GM18867 (cell line): Measurements from ENCODE around the gene SPIRE2.
A peak's percentile ranks its signal among the peaks of the same experiment; 100 is the strongest.
"Not testable (repeated sequence)": the region's sequence is repeated elsewhere in the genome, so short reads cannot be mapped to it uniquely, and the experiment has no call there.

Experiments
- ATAC-seq: cut with Tn5 transposase; IDR thresholded peaks from one replicate; pipeline ENCODE4 v1.9.1; 2021; ENCODE audit warnings: mild to moderate bottlenecking, moderate library complexity; ENCODE audit not compliant: unreplicated experiment

Gene SPIRE2

DNA sequence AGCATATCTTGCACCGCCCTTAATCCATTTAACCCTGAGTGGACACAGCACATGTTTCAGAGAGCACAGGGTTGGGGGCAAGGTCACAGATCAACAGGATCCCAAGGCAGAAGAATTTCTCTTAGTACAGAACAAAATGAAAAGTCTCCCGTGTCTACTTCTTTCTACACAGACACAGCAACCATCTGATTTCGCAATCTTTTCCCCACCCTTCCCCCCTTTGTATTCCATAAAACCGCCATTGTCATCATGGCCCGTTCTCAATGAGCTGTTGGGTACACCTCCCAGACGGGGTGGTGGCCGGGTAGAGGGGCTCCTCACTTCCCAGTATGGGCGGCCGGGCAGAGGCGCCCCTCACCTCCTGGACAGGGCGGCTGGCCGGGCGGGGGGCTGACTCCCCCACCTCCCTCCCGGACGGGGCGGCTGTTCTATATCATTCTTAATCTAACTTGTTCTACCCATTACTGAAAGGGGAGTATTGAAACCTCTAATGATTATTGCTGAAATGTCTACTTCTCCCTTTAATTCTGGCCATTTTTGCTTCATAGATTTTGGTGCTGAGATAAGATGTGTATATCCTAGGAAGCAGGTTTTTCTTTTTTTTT, 21.6 kb upstream of the SPIRE2 start:
- not testable (repeated sequence) for ATAC-seq

DNA sequence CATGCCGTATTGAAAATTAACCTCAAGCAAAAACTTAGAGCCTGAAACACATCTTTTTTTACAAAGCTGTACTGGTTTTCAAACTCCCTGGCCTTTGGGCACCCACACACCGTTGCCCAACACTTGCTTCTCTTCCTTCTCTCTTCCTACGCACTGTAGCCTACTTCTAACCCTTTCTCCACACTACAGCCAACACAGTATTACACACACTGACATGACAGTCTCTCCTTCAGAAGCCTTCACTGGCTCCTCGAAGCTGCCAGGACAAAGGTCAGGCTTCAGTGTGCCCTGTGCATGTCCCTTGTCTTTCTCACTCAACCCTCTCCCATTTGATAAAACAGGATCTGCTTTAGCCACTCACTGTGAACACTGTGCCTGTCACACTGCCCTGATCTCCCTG, 19.8 kb upstream of the SPIRE2 start:
- no peak for ATAC-seq

DNA sequence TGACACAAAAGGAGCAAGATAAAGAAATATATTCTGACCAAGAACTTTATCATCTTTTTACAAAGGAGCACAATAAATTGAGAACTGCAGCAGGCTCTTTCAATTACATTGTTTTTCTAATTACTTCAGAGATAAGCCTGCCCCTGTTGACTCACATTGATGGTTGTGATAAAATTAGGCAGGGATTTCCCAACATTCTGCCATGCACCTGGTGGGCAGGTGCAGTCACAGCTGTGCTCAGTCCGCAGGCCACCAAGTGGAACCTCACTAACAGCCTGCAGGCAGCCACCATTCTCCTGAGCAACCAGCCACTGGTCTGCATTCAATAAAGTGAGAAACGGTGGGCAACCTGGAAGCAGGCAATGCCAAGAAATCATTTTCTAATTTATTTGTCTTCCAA, 17.0 kb upstream of the SPIRE2 start:
- no peak for ATAC-seq

DNA sequence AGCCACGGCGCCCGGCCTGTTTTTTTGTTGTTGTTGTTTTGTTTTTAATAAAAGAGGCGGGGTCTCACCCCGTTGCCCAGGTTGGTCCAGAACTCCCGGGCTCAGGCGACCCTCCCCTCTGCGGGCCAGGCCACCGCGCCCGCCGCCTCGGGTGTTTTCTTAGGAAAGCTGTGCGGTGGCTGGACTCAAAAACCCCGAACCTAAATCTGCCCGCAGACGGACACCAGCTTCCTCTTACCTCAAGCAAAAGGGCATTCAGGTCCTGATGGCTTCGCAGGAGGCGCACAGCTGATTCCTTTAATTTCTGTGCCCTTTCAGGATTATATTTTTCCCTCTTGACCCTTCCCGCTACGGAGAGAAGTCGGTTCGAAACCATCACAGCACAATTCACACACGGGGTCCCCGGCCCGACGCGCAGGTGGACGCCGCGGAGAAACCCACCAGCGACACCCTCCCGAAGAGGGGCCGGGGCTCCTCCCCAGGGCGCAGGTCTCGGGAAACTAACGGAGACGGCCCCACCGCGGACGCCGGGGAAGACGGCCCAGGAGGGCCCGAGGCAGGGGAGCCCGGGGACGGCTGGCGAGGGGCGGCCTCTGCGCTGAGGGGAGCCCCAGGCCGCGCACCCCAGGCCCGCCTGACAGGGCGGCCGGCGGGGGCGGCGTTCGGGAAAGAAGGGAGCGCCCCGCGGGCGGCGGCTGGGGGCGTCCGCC, 12.5 kb upstream of the SPIRE2 start:
- peak; percentile 33 for ATAC-seq

DNA sequence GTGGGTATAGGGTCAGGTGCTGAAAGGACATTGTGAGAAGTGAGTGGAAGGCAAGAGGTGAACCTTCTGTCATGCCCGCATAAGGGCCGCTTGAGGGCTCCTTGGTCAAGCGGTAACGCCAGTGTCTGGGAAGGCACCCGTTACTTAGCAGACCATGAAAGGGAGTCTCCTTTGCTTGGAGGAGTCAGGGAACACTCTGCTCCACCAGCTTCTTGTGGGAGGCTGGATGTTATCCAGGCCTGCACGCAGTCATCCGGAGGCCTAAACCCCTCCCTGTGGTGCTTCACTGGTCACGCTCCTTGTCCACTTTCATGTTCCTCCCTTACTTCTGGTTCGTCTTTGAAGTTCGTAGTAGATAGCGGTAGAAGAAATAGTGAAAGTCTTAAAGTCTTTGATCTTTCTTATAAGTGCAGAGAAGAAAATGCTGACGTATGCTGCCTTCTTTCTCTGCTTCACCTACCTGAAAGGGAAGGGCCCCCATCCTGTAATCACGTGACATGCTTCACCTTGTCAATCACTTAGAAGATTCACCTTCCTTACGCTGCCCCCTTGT, 9.3 kb upstream of the SPIRE2 start:
- not testable (repeated sequence) for ATAC-seq

DNA sequence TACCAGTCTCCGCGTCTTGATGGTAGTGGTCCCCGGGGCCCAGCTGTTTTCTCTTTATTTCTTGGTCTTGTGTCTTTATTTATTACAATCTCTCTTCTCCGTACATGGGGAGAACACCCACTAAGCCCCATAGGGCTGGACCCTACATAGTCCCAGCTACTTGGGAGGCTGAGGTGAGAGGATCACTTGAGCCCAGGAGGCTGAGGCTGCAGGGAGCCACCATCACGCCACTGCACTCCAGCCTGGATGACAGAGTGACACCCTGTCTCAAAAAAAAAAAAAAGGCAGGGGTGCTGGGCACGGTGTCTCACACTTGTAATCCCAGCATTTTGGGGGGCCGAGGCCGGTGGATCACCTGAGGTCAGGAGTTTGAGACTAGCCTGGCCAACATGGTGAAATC, 8.8 kb upstream of the SPIRE2 start:
- ATAC-seq = not testable (repeated sequence)

DNA sequence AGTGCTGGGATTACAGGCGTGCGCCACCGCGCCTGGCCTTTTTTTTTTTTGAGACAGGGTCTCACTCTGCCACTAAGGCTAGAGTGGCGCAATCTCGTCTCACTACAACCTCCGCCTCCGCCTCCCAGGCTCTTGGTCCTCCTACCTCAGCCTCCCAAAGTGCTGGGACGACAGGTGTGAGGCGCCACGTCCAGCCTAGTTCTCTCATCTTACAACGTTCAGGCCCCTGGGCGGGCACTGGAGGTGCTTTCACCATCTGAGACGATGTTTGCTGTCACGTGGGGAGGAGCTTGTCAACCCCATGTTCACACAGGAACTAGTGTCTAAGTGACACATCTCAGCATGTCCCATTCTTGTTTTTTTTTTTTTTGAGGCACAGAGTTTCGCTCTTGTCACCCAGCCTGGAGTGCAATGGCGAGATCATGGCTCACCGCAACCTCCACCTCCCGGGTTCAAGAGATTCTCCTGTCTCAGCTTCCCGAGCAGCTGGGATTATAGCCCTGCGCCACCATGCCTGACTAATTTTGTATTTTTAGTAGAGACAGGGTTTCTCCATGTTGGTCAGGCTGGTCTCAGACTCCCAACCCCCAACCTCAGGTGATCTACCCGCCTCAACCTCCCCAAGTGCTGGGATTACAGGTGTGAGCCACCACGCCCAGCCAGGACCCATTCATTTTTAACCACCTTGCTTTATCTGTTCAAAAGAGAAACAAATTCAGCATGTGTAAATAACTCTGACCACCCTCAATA, 6.7 kb upstream of the SPIRE2 start:
- no peak for ATAC-seq

DNA sequence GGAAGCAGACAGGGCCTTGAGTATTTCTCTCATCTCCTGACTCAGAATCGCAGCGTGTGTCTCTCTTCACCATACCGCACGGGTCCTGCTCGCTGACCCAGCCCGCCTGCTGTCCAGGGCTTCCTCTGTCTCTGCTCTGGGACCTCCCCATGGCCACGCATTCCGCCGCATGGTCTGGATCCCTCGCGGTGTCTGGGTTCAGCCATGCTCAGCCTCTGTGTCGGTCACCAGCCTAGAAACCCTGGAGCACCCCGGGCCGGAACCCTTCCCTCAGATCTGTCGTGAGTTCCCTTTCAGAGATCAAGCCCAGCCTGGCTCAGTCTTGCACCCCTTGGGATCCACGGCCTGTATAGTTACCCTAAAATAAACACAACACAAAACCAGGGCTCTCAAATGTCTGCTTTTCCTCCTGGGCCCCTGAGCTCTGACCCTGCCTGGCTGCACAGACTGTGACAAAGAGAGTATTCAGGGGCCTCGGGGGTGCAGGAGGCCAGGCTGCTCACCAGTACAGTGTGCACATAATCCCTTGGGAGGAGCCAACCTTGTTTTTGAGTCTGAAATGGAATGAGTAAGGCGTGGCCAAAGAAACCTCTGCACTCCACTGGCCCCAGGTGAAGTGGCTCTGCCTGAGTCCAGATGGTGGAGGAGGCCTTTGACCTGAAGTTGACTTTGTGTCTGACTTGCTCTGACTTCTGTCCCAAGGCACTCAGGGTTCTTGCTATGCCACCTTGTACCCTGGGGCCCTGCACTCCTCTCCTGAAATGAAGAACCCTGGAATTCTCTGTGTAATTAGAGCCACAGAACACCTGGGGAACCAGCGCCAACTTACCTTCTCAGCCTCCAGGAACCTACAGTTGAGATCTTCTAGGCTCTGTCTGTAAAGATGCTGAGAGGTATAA, 5.8 kb upstream of the SPIRE2 start:
- ATAC-seq = no peak

DNA sequence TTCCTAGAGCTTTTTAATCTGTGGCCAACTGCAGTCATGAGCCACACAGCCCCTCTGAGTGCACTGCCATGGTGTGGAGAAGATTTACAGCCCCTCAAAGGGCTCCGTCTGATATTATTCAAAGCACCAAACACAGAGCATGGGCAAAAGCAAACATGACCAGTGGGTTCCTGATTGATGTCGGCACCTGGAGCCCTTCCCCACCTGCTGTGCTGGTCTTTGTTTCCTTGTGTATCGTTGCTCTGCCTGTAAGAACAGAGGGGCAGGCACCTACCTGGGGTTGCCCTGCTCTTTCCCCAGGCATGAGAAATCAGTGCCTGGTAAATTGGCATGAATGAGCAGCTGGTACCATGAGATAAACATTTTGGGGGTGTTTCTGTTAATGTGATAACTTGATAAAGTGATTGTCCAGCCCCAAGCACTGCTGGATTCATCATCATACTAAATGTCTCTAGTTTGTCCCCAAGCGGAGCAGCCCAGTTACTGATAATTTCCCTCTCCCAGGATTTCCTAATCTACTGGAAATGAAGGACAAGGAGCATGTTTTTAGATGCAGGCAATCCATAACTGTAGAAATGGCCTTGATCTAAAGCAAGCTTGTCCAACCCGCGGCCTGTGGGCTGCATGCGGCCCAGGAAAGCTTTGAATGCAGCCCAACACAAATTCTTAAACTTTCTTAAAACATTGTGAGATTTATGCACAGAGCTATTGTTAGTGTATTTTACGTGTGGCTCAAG, 5.0 kb upstream of the SPIRE2 start:
- ATAC-seq = no peak

DNA sequence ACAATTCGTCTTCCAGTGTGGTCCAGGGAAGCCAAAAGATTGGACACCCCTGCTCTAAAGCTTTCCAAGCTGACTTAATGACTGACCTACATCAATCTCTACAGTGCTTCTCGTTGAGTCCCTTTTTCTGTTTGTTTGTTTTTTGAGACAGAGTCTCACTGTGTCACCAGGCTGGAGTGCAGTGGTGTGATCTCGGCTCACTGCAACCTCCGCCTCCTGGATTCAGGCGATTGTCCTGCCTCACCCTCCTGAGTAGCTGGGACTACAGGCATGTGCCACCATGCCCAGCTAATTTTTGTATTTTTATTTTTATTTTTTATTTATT, 4.5 kb upstream of the SPIRE2 start:
- not testable (repeated sequence) for ATAC-seq

DNA sequence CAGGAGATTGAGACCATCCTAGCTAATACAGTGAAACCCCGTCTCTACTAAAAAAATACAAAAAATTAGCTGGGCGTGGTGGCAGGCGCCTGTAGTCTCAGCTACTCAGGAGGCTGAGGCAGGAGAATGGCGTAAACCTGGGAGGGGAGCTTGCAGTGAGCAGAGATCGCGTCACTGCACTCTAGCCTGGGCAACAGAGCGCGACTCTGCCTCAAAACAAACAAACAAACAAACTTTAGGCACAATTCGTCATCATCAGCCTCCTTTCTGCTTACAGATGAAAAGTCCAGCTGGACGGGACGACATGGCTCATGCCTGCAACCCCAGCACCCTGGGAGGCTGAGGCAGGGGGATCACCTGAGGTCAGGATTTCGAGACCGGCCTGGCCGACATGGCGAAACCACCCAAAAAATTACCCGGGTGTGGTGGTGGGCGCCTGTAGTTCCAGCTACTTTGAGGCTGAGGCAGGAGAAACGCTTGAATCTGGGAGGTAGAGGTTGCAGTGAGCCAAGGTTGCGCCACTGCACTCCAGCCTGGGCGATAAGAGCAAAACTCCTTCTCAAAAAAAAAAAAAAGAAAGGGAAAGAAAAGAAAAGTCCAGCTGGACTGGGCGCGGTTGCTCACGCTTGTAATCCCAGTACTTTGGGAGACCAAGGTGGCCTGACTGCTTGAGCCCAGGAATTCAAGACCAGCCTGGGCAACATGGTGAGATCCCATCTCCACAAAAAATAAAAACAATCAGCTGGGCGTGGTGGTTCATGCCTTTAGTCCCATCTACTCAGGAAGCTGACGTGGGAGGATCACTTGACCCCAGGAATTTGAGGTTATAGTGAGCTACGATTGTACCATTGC, 1.5 kb upstream of the SPIRE2 start:
- no peak for ATAC-seq

DNA sequence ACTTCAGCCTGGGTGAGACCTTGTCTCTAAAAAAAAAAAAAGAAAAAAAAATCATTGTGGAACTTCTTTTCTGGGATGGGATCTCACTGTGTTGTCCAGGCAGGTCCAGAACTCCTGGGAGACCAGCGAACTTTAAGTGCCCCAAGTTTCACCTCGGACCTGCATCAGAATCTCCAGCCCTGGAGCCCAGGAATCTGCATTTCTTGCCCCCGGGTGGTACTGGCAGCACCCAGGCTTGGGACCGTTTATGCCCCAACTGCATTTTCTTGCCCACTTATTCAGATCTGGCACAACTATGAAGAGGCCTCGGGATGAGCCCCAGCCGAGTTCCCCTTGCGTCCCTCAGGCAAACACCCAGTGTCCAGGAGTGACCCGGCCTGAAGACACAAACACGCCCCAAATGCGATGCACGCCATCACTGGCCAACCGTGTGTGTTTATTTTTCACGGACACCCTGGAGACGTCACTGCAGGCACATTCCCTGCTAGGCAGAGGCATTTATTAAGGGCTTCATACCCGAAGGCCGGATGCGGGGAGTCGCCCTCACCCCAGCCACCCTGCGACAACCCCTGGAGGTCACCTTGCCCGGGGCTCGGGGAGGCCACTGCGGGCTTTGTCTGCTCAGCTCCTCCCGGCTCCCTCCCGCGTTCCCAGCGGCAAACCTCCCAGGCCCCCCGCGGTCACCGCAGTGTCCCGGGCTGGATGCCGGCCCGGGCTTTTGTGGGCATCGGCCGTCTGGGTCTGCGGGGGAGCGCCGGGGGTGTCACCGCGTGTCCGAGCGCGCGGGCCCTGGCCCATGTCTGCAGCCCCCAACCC, 684 bp upstream of the SPIRE2 start:
- ATAC-seq = peak; percentile 14

DNA sequence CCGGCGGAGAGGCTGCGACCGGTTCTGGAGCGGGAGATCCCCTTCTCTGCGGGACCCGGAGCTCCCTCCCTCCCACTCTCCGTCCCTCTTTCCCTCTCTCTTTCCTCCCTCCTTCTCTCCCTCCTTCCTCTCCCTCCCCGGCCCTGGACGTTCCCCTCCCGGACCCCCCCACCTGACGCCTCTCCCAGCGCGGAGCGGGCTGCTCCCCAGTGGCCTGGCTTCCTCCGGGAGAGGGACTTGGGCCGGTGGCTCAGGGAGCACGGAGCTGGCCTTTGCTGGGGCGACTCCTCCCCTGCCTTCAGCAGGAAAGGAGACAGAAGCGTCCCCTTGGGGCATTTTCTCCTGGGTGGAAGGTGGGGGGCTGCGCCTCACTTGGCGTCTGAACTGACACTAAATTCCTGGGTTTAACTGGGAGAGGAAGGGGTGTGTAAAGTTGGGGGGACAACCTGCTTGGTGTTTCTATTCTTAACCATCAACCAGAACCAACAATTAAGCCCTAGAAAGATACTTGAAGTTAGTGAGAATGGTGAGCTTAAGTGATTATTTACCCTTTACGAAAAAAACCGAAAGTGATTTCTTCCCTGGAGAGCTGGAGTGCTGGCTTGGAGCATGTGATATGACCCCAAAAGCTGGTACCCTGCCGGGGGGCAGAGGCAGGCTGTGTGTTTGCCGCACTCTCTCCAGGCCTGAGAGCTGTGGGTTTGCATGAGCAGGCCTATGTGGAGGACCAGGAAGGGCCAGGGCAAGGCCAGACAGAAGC, 775 bp downstream of the SPIRE2 start:
- ATAC-seq = no peak

DNA sequence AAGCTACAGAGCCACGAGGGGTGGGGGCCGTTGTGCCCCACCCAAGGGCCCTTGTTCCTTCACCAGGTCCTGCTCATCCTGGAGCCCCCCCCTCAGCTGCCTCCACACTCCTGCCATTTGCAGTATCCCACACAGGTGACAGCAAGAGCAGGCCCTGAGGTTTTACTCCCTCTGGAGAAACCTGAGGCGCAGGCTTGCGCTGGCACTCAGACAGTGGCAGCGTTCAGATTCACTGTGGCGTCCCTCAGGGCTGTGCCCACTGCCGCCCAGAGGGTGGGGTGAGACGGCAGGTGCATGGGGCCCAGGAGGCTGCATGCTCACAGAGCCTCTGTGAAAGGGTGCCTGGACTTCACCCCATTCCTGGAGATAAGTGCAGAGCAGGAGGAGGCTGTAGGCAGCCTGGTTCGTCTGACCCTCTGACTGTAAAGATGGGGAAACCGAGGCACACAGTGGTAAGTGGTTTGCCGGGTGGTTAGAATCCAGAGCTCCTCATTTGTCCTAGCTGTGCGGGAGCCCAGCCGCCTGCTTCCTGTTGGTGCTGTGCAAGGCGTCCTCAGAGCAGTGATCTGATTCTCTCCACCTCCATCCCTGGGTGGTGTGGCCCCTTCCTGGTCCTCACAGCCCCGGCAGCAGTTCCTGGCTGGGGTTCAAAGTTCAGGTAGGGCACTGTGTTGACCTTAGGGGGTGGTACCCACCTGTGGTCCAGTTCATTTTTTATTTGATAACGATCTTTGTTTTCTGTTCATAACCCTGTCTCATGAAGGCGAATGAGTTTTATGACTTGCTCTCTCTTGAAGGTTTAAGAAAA, 1.6 kb downstream of the SPIRE2 start:
- ATAC-seq = no peak

DNA sequence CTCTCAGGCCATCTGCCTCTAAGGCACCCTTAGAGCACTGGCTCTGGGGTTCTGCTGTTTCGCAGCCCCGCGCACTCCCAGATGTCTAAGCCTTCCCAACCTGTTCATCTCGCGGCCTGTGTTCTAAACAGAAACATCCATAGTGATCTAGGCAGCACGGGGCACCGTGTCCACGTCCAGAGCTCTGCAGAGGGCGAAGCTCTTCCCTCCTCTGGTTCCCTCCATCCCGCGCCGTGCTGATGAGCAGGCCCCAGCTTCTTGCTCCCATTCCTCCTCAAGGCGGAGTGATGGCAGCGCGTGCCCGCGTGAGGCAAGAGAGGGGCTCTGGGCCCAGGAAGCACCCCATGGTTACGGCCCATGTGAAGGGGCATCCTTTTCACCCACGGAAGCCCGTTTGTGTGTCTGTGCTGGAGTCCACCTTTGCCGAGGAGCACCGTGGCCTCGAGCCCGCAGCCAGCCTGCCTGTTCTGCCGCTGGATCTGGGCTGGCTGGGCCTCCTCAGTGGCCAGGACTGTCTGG, 3.6 kb downstream of the SPIRE2 start:
- ATAC-seq = no peak

DNA sequence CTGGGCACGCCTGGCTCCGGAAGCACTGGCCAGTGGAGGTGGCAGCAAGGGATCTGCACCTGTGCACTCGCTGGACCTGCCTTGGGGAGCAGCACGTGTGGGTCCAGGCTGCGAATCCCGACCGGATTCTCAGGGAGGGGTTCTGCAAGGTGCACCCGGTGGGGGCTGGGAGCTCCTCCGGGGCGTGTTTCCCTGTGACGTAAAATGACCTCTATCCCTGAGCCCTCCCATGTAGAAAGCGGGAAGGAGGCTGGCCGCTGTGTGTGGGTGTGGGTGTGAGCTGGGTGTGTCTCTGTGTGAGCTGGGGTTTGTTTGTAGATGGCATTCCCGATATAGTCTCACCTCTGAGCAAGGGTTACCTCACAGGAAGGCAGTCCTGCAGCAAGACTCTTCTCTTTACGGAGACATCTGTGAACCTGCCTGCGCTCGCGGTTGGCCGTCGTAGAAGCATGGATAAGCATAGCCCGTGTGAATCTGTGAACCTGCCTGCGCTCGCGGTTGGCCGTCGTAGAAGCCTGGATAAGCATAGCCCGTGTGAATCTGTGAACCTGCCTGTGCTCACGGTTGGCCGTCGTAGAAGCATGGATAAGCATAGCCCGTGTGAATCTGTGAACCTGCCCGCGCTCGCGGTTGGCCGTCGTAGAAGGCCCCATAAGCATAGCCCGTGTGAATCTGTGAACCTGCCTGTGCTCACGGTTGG, 5.5 kb downstream of the SPIRE2 start:
- not testable (repeated sequence) for ATAC-seq
